ENCODE data around the gene RTKN. TPM values are rescaled to one million over a fixed set of nuclear protein-coding genes. Genes with fewer than 3 reads are reported as not detected.

Gene RTKN
- polyA plus RNA-seq, 1 donor from 2014 or later: 4.9 TPM

- H3K27ac ChIP-seq (ENCODE audit: low read length): no peak overlapping the region
- H3K9me2 ChIP-seq (ENCODE audit: insufficient read depth, low read length): no peaks in the 10 kb centered on the region
- H3K4me3 ChIP-seq (ENCODE audit: low read length): no peak overlapping the region
- no peak overlapping the region for H3K9ac ChIP-seq (ENCODE audit: low read length)
- H3F3A ChIP-seq (ENCODE audit: insufficient read depth, low read length, poor library complexity, severe bottlenecking): no peaks in the 10 kb centered on the region
- no peak overlapping the region for H3K4me2 ChIP-seq (ENCODE audit: low read length)
- no peaks in the 10 kb centered on the region for H3K36me3 ChIP-seq (ENCODE audit: insufficient read depth, low read length)
- H3K27me3 ChIP-seq (ENCODE audit: insufficient read depth, low read depth, low read length): peaks cover 29% of the 10 kb centered on the region
- no peaks in the 10 kb centered on the region for H3K79me2 ChIP-seq (replicated peaks; ENCODE audit: insufficient read depth, low read length)
- no peaks in the 10 kb centered on the region for H3K9me3 ChIP-seq (ENCODE audit: low read length)
- H4K20me1 ChIP-seq (ENCODE audit: insufficient read depth): no peaks in the 10 kb centered on the region
- no peak for TF ChIP-seq TAF1 (IDR thresholded peaks at IDR 0.05; ENCODE audit: low read depth)
- no peak overlapping the region for H2AFZ ChIP-seq (ENCODE audit: low read depth, low read length)
Observed at GRCh38 chr2:74438248-74438647, 3.5 kb downstream of the RTKN start.

GRCh38 chr2:74436848-74437695 lies 4.7 kb downstream of the RTKN start:
- Histone ChIP-seq H3K9ac (ENCODE audit: low read length) (no peak overlapping the region), H3K4me3 (ENCODE audit: low read length) (no peak overlapping the region), H3F3A (ENCODE audit: insufficient read depth, low read length, poor library complexity, severe bottlenecking) (no peaks in the 10 kb centered on the region), H3K27ac (ENCODE audit: low read length) (no peak overlapping the region), H3K36me3 (ENCODE audit: insufficient read depth, low read length) (no peaks in the 10 kb centered on the region), H3K9me3 (ENCODE audit: low read length) (no peaks in the 10 kb centered on the region), H4K20me1 (ENCODE audit: insufficient read depth) (no peaks in the 10 kb centered on the region), H3K9me2 (ENCODE audit: insufficient read depth, low read length) (no peaks in the 10 kb centered on the region), H2AFZ (ENCODE audit: low read depth, low read length) (no peak overlapping the region), H3K79me2 (replicated peaks; ENCODE audit: insufficient read depth, low read length) (no peaks in the 10 kb centered on the region), H3K4me2 (ENCODE audit: low read length) (no peak overlapping the region), H3K27me3 (ENCODE audit: insufficient read depth, low read depth, low read length) (peaks cover 20% of the 10 kb centered on the region)
- TF ChIP-seq REST (IDR thresholded peaks at IDR 0.05; ENCODE audit: borderline replicate concordance): no peak
- TF ChIP-seq EZH2 (IDR thresholded peaks at IDR 0.05; ENCODE audit: borderline replicate concordance, insufficient read depth, low read length, poor library complexity, severe bottlenecking): no peak
- no peak for TF ChIP-seq SMC3 (conservative IDR thresholded peaks at IDR 0.05; ENCODE audit: poor library complexity)
- TF ChIP-seq TAF1 (IDR thresholded peaks at IDR 0.05; ENCODE audit: low read depth): no peak
- no peak for TF ChIP-seq RAD21 (conservative IDR thresholded peaks at IDR 0.05)
- no peak for TF ChIP-seq EP300 (conservative IDR thresholded peaks at IDR 0.05; ENCODE audit: poor library complexity, severe bottlenecking)
- no peak for TF ChIP-seq POLR2AphosphoS5 (IDR thresholded peaks at IDR 0.05)
- TF ChIP-seq MXI1 (conservative IDR thresholded peaks at IDR 0.05; ENCODE audit: poor library complexity, severe bottlenecking): no peak
- TF ChIP-seq CTCF (IDR thresholded peaks at IDR 0.05; ENCODE audit: poor library complexity, severe bottlenecking): no peak
